ENCODE data around the gene TRAF1.

Gene TRAF1

DNA sequence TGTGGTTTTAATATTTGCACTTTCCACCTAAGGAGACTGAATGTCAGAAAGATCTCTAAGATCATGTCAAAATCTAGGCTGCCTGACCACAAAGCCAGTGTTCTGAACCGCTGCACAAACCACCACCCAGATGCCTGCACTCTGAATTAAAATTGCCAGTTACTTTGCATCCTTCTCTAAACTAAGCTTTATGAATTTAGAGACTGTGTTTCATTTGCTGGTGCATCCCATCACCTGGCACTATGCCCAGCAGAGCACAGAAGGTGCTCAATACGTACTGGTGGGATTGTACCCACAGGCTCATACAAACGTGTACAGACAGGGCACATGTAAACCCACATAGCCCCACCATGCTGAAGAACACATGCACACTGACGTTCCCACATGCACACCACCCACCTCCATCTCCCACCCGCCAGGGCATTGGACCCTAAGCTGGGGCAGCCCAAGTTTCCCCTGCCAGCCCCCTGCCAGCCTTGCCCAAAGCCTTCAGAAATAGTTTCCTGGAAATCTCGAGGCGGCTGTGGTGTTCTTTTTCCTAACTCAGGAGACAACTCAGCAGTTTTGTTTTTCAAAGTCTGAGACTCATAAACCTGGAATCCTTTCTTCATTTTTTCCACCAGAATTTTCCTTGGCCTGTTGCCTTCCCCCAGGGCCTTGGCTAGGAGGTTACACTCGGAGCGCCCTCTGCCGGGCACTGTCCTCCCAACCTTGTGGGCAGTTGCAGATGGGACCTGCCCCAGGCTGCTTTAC lies 9.6 kb upstream of the TRAF1 start:
- in situ Hi-C loops (cut with MboI; ENCODE audit: low sequenced_read_pairs) = loop anchor here (5.0 to 25.0 kb wide), 2 partner anchors 179 to 324 kb away; no protein-coding TSS in a partner anchor
- Histone ChIP-seq H3K36me3 (replicated peaks) (0 out of 2 replicates have a peak, but pooled peaks cover 2% of the 10 kb centered on the region), H3K4me1 (peaks cover 7% of the 10 kb centered on the region; the same call in 1 of the 2 replicates), H3K27me3 (ENCODE audit: low read depth) (peaks cover 10% of the 10 kb centered on the region), H3K4me3 (no peak overlapping the region), H3K9me3 (no peaks in the 10 kb centered on the region)
- DNase-seq (ENCODE audit: low spot score in 2 of 2) = peak; percentile 70 to 96

DNA sequence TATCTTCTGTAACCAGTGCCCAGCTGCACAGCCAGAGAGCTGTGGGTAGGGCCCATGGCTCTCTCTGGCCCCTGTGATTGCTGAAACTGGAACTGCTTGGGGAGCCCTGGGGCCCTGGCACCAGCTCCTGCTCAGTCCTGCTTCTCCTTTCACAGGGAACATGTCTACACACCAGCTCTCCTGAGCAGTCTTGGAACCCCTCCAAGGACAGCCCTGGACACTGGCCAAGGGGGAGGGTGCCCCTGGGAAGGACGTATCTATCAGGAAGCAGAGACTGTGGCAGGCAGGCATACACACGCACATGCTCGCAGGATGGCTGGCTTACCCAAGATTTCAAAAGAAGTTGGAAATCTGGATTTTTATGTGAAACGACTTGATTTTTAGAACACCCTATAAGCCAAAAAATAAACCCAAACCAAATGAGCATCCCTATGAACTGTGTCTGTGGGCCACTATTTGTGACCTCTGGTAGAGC lies 8.8 kb upstream of the TRAF1 start:
- in situ Hi-C loops (cut with MboI; ENCODE audit: low sequenced_read_pairs) = loop anchor here (5.0 to 25.0 kb wide), 2 partner anchors 178 to 323 kb away; no protein-coding TSS in a partner anchor
- Histone ChIP-seq H3K27me3 (ENCODE audit: low read depth) (peaks cover 10% of the 10 kb centered on the region), H3K9me3 (no peaks in the 10 kb centered on the region), H3K36me3 (replicated peaks) (0 out of 2 replicates have a peak, but pooled peaks cover 2% of the 10 kb centered on the region), H3K4me3 (no peak overlapping the region), H3K4me1 (peaks cover 7% of the 10 kb centered on the region; the same call in 1 of the 2 replicates)
- DNase-seq (ENCODE audit: low spot score in 2 of 2) = peak in 1 of 2 experiments; percentile 83

DNA sequence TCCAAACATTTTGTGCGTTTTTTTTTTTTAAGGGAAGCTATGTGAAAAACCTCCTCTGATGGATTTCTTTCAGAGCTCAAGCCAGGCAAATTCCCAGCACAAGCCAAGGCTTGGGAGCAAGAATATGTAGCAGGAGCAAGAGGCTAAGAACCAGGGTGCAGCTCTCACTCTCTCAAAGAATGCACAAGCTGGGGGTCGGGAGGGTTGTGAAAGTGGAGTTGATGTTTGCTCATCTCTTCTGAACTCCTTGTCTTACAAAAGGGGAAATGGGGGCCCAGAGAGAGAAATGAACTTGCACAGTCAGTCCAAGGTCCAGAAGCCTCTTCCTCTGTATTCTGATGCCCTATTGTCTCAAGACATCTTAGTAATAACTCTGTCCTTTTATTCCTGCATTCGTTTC lies 7.7 kb upstream of the TRAF1 start:
- peaks cover 10% of the 10 kb centered on the region for H3K4me1 ChIP-seq
- DNase-seq (ENCODE audit: low spot score in 2 of 2) = no peak
- 0 out of 2 replicates have a peak, but pooled peaks cover 2% of the 10 kb centered on the region for H3K36me3 ChIP-seq (replicated peaks)
- H3K4me3 ChIP-seq = no peak overlapping the region
- in situ Hi-C loops (cut with MboI; ENCODE audit: low sequenced_read_pairs) = loop anchor here (25.0 kb wide), 1 partner anchor 322 kb away; no protein-coding TSS in a partner anchor
- H3K9me3 ChIP-seq = no peaks in the 10 kb centered on the region; the same call in 1 of the 2 replicates
- H3K27me3 ChIP-seq (ENCODE audit: low read depth) = peaks cover 10% of the 10 kb centered on the region

DNA sequence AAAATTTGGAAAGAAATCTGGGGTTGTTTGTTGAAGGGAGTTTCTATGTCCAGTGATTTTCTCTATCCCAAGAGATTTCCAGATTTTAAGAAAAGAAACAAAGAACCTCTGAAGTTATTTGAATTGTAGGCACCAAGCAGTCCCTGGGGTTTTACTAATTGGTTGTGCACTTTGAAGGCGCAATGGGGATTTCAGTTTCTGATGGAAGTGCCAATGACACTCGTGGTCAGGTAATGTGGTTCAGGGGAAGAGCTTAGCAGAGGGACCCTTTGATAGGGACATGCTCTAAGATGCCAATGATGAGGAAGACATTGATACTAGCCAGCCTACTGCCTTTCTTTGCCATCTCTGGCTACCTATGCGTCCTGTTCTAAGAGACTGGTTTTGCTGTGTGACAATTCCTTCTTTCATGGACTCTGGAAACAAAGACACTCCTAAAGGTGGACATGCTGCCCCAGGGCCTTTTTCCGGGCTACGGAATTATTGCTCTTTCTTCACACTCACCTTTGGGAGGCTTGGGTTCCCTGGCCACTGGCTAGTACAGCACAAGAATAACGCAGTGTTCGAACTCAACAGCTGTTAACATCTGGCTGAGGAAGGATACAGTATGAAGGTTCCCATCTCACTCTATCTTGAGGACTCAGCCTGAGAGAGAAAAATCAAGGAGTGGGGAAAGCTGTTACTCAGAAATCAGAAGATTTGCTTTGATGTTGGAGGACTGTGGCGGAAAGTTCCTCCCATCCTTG lies 6.9 kb upstream of the TRAF1 start:
- DNase-seq (ENCODE audit: low spot score in 2 of 2) = no peak
- H3K4me1 ChIP-seq = peaks cover 15% of the 10 kb centered on the region
- no peak overlapping the region for H3K4me3 ChIP-seq
- 0 out of 2 replicates have a peak, but pooled peaks cover 2% of the 10 kb centered on the region for H3K36me3 ChIP-seq (replicated peaks)
- in situ Hi-C loops (cut with MboI; ENCODE audit: low sequenced_read_pairs) = loop anchor here (25.0 kb wide), 1 partner anchor 321 kb away; no protein-coding TSS in a partner anchor
- H3K9me3 ChIP-seq = no peaks in the 10 kb centered on the region; the same call in 1 of the 2 replicates
- H3K27me3 ChIP-seq (ENCODE audit: low read depth) = peaks cover 10% of the 10 kb centered on the region

DNA sequence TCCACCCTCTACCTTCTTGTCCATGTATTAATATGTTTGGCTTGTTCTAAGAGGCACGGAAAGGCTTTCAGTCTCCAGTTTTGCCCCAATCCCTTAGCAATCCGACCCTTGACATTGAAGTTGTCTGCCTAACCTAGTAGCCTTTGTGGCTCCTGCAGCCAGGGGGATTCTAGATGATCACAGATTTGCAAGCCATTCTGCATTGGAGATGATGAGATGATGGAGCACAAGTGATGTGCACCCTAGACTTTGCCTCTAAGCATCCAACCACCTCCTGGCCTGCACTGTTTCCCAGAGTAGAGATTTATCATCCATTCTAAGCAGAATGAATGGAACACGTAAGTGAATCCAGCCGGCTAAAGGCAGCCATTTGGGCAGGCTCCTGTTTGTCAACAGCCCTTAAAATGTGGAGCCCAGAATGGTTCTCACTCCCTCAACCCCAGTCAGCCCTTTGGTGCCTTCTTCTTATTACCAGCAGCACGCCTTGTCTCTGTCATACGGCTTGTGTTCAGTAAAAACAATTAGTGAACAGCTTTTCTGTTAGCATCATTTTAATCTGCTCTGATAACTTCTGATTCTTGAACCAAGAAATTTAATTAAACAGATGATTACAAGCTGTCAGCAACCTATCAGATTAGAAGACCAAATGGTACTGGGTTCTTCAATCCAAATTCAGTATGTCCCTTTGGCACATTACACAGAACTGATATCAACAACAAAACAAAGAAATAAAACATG lies 5.7 kb upstream of the TRAF1 start:
- Histone ChIP-seq H3K36me3 (replicated peaks) (0 out of 2 replicates have a peak, but pooled peaks cover 2% of the 10 kb centered on the region), H3K4me1 (peaks cover 17% of the 10 kb centered on the region)
- in situ Hi-C loops (cut with MboI; ENCODE audit: low sequenced_read_pairs) = loop anchor here (25.0 kb wide), 1 partner anchor 320 kb away; no protein-coding TSS in a partner anchor

DNA sequence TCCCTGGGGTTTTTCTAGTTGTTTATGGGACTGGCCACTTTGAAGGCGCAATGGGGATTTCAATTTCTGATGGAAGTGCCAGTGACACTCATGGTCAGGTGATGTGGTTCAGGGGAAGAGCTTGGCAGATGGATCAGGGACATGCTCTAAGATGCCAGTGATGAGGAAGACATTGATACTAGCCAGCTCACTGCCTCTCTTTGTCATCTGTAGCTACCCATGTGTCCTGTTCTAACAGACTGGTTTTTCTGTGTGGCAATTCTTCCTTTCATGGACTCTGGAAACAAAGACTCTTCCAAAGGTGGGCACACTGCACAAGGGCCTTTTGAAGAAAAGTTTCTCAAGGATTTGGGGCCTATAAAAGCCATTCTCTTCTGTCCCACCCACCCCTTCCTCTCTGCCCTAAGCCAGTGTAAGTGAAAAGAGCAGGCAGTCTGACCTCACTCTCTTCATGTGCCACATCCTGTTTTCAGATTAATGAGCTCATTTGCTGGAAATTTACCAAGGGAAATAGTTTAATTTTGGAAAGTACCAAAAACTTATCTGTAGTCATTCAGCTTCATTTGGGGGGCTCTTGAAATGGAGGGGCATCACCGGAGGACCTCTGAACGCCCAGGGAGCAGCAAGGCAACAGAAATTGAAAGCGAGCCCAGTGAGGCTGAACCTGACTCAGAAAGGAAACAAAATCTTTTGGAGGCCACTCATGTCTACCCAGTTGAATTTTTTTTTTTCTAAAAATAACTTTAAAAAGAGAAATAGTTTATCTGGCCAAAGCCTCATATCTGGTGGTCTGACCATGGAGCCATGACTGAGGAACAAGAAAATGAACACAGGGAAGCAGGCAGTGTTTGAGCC lies 4.9 kb upstream of the TRAF1 start:
- in situ Hi-C loops (cut with MboI; ENCODE audit: low sequenced_read_pairs) = loop anchor here (25.0 kb wide), 1 partner anchor 319 kb away; no protein-coding TSS in a partner anchor
- Histone ChIP-seq H3K36me3 (replicated peaks) (0 out of 2 replicates have a peak, but pooled peaks cover 2% of the 10 kb centered on the region), H3K4me1 (peaks cover 17% of the 10 kb centered on the region), H3K27me3 (ENCODE audit: low read depth) (peaks cover 10% of the 10 kb centered on the region), H3K4me3 (no peak overlapping the region), H3K9me3 (no peaks in the 10 kb centered on the region; the same call in 1 of the 2 replicates)
- DNase-seq (ENCODE audit: low spot score in 2 of 2) = no peak

More for the DNA sequence above, 5.7 kb upstream of the TRAF1 start:
- DNase-seq (ENCODE audit: low spot score in 2 of 2) = no peak
- Histone ChIP-seq H3K4me3 (no peak overlapping the region), H3K27me3 (ENCODE audit: low read depth) (peaks cover 10% of the 10 kb centered on the region), H3K9me3 (no peaks in the 10 kb centered on the region; the same call in 1 of the 2 replicates)

DNA sequence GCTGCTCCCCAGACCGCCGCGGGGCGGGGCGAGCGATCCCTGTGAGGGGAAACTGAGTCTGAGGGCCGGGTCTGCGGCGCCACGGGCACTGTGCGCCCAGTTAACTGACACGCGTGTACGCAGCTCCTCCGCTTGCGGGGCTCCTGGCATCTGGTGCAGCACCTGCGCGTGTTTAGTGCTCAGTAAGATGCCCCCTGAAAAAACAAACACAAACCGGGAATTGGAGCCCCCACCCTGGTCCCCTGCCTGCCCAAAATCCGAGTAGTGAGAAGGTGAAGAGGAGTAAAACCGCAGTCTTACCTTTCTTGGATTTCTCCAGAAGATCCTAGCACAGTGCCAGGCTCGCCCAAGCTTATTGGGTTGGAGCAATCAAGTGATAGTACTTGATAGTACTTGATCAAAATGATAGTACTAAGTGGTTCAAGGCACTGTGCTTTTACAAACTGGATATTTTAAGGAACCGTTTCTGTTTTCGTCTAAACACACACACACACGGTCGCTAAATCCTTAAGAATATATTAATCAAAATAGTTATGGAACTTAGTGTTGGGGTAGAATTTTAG lies 2.7 kb upstream of the TRAF1 start:
- peak overlapping the region; percentile 37 for H3K4me3 ChIP-seq
- in situ Hi-C loops (cut with MboI; ENCODE audit: low sequenced_read_pairs) = loop anchor here (25.0 kb wide), 1 partner anchor 317 kb away; no protein-coding TSS in a partner anchor
- 0 out of 2 replicates have a peak, but pooled peaks cover 2% of the 10 kb centered on the region for H3K36me3 ChIP-seq (replicated peaks)
- no peak for DNase-seq (ENCODE audit: low spot score in 2 of 2)
- H3K9me3 ChIP-seq = no peaks in the 10 kb centered on the region; the same call in 1 of the 2 replicates
- peaks cover 22% of the 10 kb centered on the region for H3K4me1 ChIP-seq
- H3K27me3 ChIP-seq (ENCODE audit: low read depth) = peaks cover 10% of the 10 kb centered on the region

DNA sequence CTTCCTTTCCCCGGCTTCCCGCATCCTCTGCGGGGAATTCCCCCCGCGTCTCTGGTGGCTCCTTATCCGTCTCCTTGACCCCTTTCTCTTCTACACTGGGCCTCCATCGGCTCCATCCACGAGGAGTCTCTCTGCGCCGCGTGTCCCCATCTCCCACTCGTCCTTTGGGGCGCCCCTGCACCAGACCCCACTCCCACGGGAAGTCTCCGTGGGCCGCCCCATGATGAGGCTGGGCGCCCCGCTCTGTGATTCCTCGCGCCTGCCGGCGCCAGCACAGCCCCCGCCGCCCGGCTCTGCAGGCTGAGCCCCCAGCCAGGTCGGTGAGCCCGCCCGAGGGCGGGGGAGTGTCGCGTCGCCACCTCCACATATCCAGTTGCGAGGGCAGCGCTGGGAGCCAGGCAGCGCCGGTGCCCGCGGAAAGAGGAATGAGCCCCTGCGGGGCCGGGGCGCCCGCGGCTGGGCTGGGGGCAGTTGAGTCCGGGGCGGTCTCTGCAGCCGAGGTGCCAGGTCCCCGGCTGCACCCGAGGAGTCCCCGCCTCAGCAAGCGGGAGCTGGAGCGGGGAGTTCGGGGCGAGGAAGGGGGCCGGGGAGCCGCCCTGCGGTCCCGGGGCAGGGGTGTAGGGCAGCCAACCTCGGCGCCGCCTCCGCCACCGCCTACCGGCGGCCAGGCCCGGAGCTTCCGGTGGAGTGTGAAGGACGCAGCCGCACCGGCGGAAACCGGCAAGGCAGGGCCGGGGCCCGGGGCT lies 2.1 kb upstream of the TRAF1 start:
- DNase-seq (ENCODE audit: low spot score in 2 of 2) = peak; percentile 40 to 72
- Histone ChIP-seq H3K9me3 (no peaks in the 10 kb centered on the region; the same call in 1 of the 2 replicates), H3K27me3 (ENCODE audit: low read depth) (peaks cover 10% of the 10 kb centered on the region), H3K4me3 (peak overlapping the region; percentile 37), H3K36me3 (replicated peaks) (0 out of 2 replicates have a peak, but pooled peaks cover 2% of the 10 kb centered on the region), H3K4me1 (peaks cover 22% of the 10 kb centered on the region)
- in situ Hi-C loops (cut with MboI; ENCODE audit: low sequenced_read_pairs) = loop anchor here (25.0 kb wide), 1 partner anchor 316 kb away; no protein-coding TSS in a partner anchor

DNA sequence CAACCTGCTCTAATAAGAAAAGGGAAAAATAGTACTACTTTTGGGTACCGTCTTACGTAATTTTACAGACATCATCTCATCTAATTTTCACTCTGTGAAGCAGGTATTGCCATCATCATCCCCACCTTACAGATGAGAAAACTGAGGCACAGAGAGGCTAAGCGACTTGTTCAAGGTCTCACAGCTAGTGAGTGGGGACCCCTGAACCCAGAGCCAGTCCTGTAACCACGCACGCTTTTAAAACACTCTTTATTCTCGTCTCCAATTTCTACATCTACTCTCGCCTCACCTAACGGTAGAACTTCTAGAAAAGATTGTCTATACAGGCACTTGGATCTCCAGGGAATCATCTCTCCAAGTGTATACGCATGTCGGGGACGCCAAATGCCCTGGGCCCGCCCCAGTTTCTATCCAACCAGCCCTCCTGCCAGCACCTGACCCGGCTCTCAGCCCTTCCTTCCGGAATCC lies 1.5 kb upstream of the TRAF1 start:
- peak overlapping the region; percentile 37 for H3K4me3 ChIP-seq
- H3K4me1 ChIP-seq = peaks cover 22% of the 10 kb centered on the region
- H3K27me3 ChIP-seq (ENCODE audit: low read depth) = peaks cover 6% of the 10 kb centered on the region
- 0 out of 2 replicates have a peak, but pooled peaks cover 2% of the 10 kb centered on the region for H3K36me3 ChIP-seq (replicated peaks)
- peak in 1 of 2 experiments; percentile 26 for DNase-seq (ENCODE audit: low spot score in 2 of 2)
- in situ Hi-C loops (cut with MboI; ENCODE audit: low sequenced_read_pairs) = loop anchor here (25.0 kb wide), 1 partner anchor 316 kb away; no protein-coding TSS in a partner anchor
- H3K9me3 ChIP-seq = no peaks in the 10 kb centered on the region; the same call in 1 of the 2 replicates

DNA sequence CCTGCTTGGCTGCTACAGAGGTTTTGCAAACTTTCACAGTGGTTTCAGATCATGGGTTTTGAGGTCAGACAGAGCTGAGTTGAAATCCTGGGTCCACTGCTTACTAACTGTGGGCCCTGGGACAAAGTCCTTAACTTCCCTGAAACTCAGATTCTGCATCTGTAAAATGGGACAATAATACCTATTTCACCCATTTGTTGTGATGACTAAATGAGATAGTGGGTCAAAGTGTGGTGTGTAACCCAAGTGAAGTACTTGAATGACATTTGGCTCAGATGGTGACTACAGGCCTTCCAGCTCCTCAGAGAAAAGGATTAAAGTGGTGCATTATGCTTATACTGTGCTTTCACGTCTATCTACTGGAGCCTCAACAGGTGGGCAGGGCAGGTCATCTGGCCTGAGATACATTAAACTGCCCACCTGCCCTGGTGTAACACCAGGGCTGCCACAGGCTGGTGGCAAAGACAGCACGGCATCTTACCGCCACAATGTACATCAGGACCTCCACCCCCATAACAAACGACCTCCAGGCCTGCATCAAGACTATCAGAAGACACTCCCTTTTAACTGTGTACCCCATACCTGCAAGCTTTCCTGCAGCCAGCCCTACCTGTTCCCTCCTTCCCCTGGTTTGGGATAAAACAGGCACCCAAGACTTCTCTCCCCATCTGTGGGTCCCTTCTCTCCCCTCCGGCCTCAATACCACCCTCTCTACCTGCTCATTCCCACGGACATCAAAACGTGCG lies 846 bp upstream of the TRAF1 start:
- Histone ChIP-seq H3K36me3 (replicated peaks) (no peaks in the 10 kb centered on the region), H3K4me3 (no peak overlapping the region), H3K4me1 (peaks cover 22% of the 10 kb centered on the region), H3K9me3 (no peaks in the 10 kb centered on the region; the same call in 1 of the 2 replicates), H3K27me3 (ENCODE audit: low read depth) (no peaks in the 10 kb centered on the region; the same call in 1 of the 2 replicates)
- in situ Hi-C loops (cut with MboI; ENCODE audit: low sequenced_read_pairs) = loop anchor here (25.0 kb wide), 1 partner anchor 315 kb away; no protein-coding TSS in a partner anchor
- DNase-seq (ENCODE audit: low spot score in 2 of 2) = no peak
